ENCODE measurements around the gene SELENOH. TPM values are rescaled to one million over a fixed set of nuclear protein-coding genes. Genes with fewer than 3 reads are reported as not detected.
"Not testable (repeated sequence)": the region's sequence is repeated elsewhere in the genome, so short reads cannot be mapped to it uniquely, and the experiment has no call there.

SELENOH gene
- total RNA-seq, 2 experiments from 2014 or later: 48.0 to 48.5 TPM

DNA sequence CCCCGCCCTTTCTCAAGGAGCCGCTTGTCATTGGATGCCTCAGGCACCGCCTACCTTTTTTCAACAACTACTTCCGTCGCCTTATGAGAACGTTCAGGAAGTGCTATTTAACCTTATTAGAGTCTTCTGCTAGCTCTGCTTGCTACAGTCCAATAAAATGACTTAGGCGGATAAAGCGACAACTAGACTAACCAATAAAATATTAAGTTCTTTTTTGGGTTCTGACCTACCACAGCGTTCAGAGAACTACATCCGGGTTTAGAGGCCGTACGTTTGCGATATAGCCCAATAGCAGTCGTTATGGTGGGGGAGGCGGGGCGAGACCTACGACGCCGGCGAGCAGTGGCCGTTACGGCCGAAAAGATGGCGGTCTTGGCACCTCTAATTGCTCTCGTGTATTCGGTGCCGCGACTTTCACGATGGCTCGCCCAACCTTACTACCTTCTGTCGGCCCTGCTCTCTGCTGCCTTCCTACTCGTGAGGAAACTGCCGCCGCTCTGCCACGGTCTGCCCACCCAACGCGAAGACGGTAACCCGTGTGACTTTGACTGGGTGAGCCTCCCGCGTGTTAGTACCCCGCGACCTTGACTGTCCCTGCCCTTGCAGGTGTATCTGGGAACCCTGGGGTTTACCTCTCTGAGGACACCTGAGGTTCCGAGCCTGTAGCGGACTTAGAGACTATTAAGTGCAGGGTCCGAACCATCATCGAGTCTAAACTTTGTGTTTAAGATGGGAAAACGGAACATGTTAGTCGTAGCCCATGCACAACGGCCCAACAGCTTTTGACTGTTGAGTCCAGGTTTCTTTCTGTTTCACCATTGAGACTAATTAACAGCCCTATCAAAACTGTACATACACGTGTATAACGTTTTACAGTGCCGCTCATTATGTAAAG, 28.8 kb upstream of the SELENOH start, which contains the start of gene TMX2:
TSS of gene TMX2 (plus strand) at position 338 of the 895 bp plus-strand sequence. CDS start at position 364, 26 bp downstream.
- Histone ChIP-seq H3K4me1 (ENCODE audit: insufficient read depth, low read length) (peaks cover 30% of the 10 kb centered on the region), H3K36me3 (ENCODE audit: insufficient read depth, low read length) (peaks cover 5% of the 10 kb centered on the region), H3K4me3 (ENCODE audit: low read length) (peak within 1 kb of the TSS; percentile 95), H3K27ac (ENCODE audit: low read depth in 1 of 2, low read length in 2 of 2) (peak within 1 kb of the TSS; percentile 85 to 95), H3K27me3 (ENCODE audit: control insufficient read depth in 1 of 2, insufficient read depth in 2 of 2, low read length in 2 of 2) (no peaks in the 10 kb centered on the region), H3K9me3 (ENCODE audit: control insufficient read depth in 1 of 2, insufficient read depth in 1 of 2, low read length in 2 of 2) (no peaks in the 10 kb centered on the region)
- Mint-ChIP-seq H3K9me3 (no peaks in the 10 kb centered on the region), H3K36me3 (ENCODE audit: low read depth) (peaks cover 35% of the 10 kb centered on the region), H3K4me1 (ENCODE audit: low read depth) (peaks cover 53% of the 10 kb centered on the region), H3K27ac (peak within 1 kb of the TSS; percentile 88), H3K27me3 (no peaks in the 10 kb centered on the region), H3K4me3 (peak within 1 kb of the TSS; percentile 96)
- ChIA-PET CTCF (interaction anchor here (1.1 to 2.3 kb wide), 2 partner anchors 88 to 144 kb away, joined by 4 to 10 read pairs; partner anchors contain the start of gene UBE2L6), POLR2A (interaction anchor here (0.5 to 3.2 kb wide), 15 partner anchors 8 to 1584 kb away, joined by 3 to 40 read pairs (median 5); partner anchors contain the start of genes CLP1, LPXN, SELENOH and ZDHHC5)
- TF ChIP-seq CTCF (IDR thresholded peaks at IDR 0.05): no peak
- intact Hi-C loops (cut with DNase I, micrococcal nuclease): loop anchor here (1.0 to 10.0 kb wide), 12 partner anchors 26 to 872 kb away; partner anchors contain the start of genes LPXN (in 1 of the 2), P2RX3 (in 1 of the 2), SELENOH (in 1 of the 2) and SSRP1 (in 1 of the 2)
- peak; percentile 79 to 97 (median 84) for DNase-seq
- ATAC-seq (ENCODE audit: poor library complexity): peak; percentile 89

GRCh38 chr11:57713835-57714234, 27.5 kb upstream of the SELENOH start:
- no peaks in the 10 kb centered on the region for H3K27me3 Mint-ChIP-seq
- no peaks in the 10 kb centered on the region for H3K9me3 ChIP-seq (ENCODE audit: control insufficient read depth in 1 of 2, insufficient read depth in 1 of 2, low read length in 2 of 2)
- peaks cover 44% of the 10 kb centered on the region for H3K4me1 Mint-ChIP-seq (ENCODE audit: low read depth)
- no peaks in the 10 kb centered on the region for H3K27me3 ChIP-seq (ENCODE audit: control insufficient read depth in 1 of 2, insufficient read depth in 2 of 2, low read length in 2 of 2)
- H3K9me3 Mint-ChIP-seq: no peaks in the 10 kb centered on the region
- H3K27ac ChIP-seq (ENCODE audit: low read depth in 1 of 2, low read length in 2 of 2): no peak overlapping the region
- peaks cover under 1% of the 10 kb centered on the region for H3K36me3 ChIP-seq (ENCODE audit: insufficient read depth, low read length)
- CTCF ChIA-PET: interaction anchor here (0.9 to 1.6 kb wide), 3 partner anchors 37 to 187 kb away, joined by 3 to 9 read pairs (median 3); partner anchors contain the start of gene BTBD18
- POLR2A ChIA-PET: interaction anchor here (1.1 to 3.1 kb wide), 2 partner anchors 28 to 64 kb away, joined by 4 to 18 read pairs; partner anchors contain the start of genes SELENOH and YPEL4
- H3K27ac Mint-ChIP-seq: peak overlapping the region; percentile 88
- no peak overlapping the region for H3K4me3 ChIP-seq (ENCODE audit: low read length)
- peaks cover 30% of the 10 kb centered on the region for H3K4me1 ChIP-seq (ENCODE audit: insufficient read depth, low read length)
- no peak for ATAC-seq (ENCODE audit: poor library complexity)
- H3K4me3 Mint-ChIP-seq: peak overlapping the region; percentile 96
- TF ChIP-seq CTCF (IDR thresholded peaks at IDR 0.05): no peak
- intact Hi-C loops (cut with DNase I, micrococcal nuclease): loop anchor here (2.0 to 10.0 kb wide), 8 partner anchors 25 to 871 kb away; partner anchors contain the start of genes LPXN (in 1 of the 2), P2RX3 (in 1 of the 2), SSRP1 (in 1 of the 2) and TIMM10 (in 1 of the 2)
- DNase-seq: no peak
- peaks cover 36% of the 10 kb centered on the region for H3K36me3 Mint-ChIP-seq (ENCODE audit: low read depth)

DNA sequence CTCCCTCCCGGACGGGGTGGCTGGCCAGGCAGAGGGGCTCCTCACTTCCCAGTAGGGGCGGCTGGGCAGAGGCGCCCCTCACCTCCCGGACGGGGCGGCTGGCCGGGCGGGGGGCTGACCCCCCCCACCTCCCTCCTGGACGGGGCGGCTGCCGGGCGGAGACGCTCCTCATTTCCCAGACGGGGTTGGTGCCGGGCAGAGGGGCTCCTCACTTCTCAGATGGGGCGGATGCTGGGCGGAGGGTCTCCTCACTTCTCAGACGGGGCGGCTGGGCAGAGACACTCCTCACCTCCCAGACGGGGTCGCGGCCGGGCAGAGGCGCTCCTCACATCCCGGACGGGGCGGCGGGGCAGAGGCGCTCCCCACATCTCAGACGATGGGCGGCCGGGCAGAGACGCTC, 24.6 kb upstream of the SELENOH start:
- H3K27me3 Mint-ChIP-seq; DNase-seq; H3K9me3 ChIP-seq (ENCODE audit: control insufficient read depth in 1 of 2, insufficient read depth in 1 of 2, low read length in 2 of 2); CTCF ChIA-PET; H3K27me3 ChIP-seq (ENCODE audit: control insufficient read depth in 1 of 2, insufficient read depth in 2 of 2, low read length in 2 of 2); POLR2A ChIA-PET; ATAC-seq (ENCODE audit: poor library complexity); H3K4me3 ChIP-seq (ENCODE audit: low read length); H3K4me3 Mint-ChIP-seq; H3K27ac Mint-ChIP-seq; H3K27ac ChIP-seq (ENCODE audit: low read depth in 1 of 2, low read length in 2 of 2); H3K9me3 Mint-ChIP-seq: not testable (repeated sequence)
- Histone ChIP-seq H3K4me1 (ENCODE audit: insufficient read depth, low read length) (peaks cover 17% of the 10 kb centered on the region), H3K36me3 (ENCODE audit: insufficient read depth, low read length) (peaks cover 17% of the 10 kb centered on the region)
- Mint-ChIP-seq H3K4me1 (ENCODE audit: low read depth) (peaks cover 27% of the 10 kb centered on the region), H3K36me3 (ENCODE audit: low read depth) (peaks cover 40% of the 10 kb centered on the region)
- intact Hi-C loops (cut with DNase I, micrococcal nuclease): loop anchor here in 1 of 2 experiments (10.0 kb wide), 2 partner anchors 382 to 868 kb away; partner anchors contain the start of genes P2RX3 and SSRP1

Data from CD4-positive, alpha-beta T cell (primary cell).